Kidney (tissue), 14 donors: ENCODE results near the gene PLAC1. TPM values are rescaled to one million over a fixed set of nuclear protein-coding genes. Genes with fewer than 3 reads are reported as not detected.

Source experiments
- DNase-seq, 5 donors: peaks; one replicate each; pipeline ENCODE4 v3.0.0-alpha.2; 2013 to 2020
- FAIRE-seq: peaks from 2 replicates; lab custom pipeline; 2012; peaks lifted over from hg19 to GRCh38; lab: Jason Lieb, UNC
- H3K27ac ChIP-seq, 2 donors: one replicate each; pipeline ENCODE4 v1.7.0; 2013; ENCODE audit warnings: low read depth in 2 of 2, low read length in 2 of 2, inconsistent platforms in 1 of 2
- H3K27me3 ChIP-seq: one replicate; pipeline ENCODE4 v1.7.1; 2013; ENCODE audit warnings: low read length, inconsistent platforms; ENCODE audit not compliant: control insufficient read depth, insufficient read depth
- H3K36me3 ChIP-seq, 3 donors: one replicate each; pipeline versions ENCODE4 v1.7.0 to v1.7.1; 2013; ENCODE audit warnings: low read length in 3 of 3, control low read depth in 1 of 3, inconsistent platforms in 1 of 3; ENCODE audit not compliant: insufficient read depth in 3 of 3, control insufficient read depth in 2 of 3
- H3K4me1 ChIP-seq, 3 donors: one replicate each; pipeline versions ENCODE4 v1.7.0 to v1.7.1; 2013; ENCODE audit warnings: low read length in 3 of 3, inconsistent platforms in 1 of 3, low read depth in 1 of 3; ENCODE audit not compliant: control insufficient read depth in 2 of 3, insufficient read depth in 2 of 3
- H3K4me3 ChIP-seq, 3 donors: one replicate each; pipeline versions ENCODE4 v1.7.0 to v1.8.1; 2013; ENCODE audit warnings: low read length in 3 of 3, control low read depth in 1 of 3, inconsistent platforms in 1 of 3
- H3K9ac ChIP-seq, 3 donors: one replicate each; pipeline versions ENCODE4 v1.7.0 to v1.7.1; 2013; ENCODE audit warnings: low read length in 3 of 3, control low read depth in 1 of 3, inconsistent platforms in 1 of 3
- H3K9me3 ChIP-seq, 3 donors: one replicate each; pipeline versions ENCODE4 v1.7.0 to v1.7.1; 2013; ENCODE audit warnings: low read length in 3 of 3, control low read depth in 1 of 3, inconsistent platforms in 1 of 3; ENCODE audit not compliant: control insufficient read depth in 2 of 3, insufficient read depth in 1 of 3
- intact Hi-C: fragments of 100-400 bp; cut with DNase I; formaldehyde crosslinking; loops from one replicate; pipeline ENCODE4 v1.11.1; 2022
- polyA plus RNA-seq: library from polyadenylated mRNA; stranded (reverse); fragments of 350-450 nt; fragmentation: Illumina TruSeq; extraction: RNeasy Lipid Tissue Mini Kit (QIAGEN cat#74804); gene quantifications from one replicate; pipeline ENCODE4 v1.2.3, GENCODE V29; 2014; ENCODE audit warnings: low read depth, low replicate concordance; ENCODE audit not compliant: insufficient read depth
- total RNA-seq: library from RNA; stranded (reverse); fragmentation: NEBNext Ultra II Directional; extraction: Animal tissue kit (Norgen Biotek cat#: 25700); gene quantifications from one replicate; pipeline ENCODE4 v1.2.1, GENCODE V29; 2021
- TF ChIP-seq, protein P1 (sequence below): IDR thresholded peaks from 3 replicates; pipeline ENCODE4 v1.5.1; 2012; ENCODE audit warnings: mild to moderate bottlenecking, moderate library complexity, borderline replicate concordance; ENCODE audit not compliant: insufficient read depth; ENCODE audit errors: extremely low read depth
- donor health status: control.
- donor health status: control.
- donor health status: control.
- donor health status: control.
- donor health status: control.
- donor health status: DM: yes; HTN: yes; CAD: no.
- donor health status: Normal renal cell carcinoma (clear cell type).

The PLAC1 gene
- total and polyA plus RNA-seq, 2 donors from 2014 or later: not detected

DNA sequence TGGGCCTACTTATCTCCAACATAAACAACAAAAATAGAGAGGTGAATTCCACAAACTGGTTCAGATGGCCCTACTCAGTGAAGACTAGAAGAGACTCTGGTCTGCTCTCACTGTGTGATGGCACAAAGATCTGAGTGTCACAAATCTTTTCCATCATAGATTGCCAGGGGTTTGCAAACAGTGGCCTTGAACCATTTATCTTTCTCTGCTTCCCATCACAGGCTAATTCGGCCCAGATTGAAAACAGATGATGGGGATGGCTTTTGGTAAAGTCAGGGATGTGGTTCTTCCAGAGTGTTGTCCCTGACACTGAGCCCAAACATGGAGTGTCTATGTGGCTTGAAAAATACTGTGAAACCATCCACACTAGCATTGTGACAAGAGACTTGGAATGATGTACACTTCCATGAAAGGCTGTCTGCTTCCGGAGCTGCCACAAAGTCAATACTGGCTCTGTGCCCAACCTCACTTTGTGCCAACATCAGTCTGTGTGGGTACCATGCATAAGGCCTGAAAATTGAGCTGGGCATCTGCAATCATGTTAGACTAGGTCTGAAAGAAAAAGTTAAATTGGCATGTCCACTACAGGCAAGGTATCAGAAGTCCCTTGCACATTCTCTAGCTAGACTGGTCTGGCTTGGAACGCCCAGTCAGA, 25.2 kb upstream of the PLAC1 start:
- no peak overlapping the region for H3K4me3 ChIP-seq
- no peaks in the 10 kb centered on the region for H3K27me3 ChIP-seq
- H3K27ac ChIP-seq: no peak overlapping the region
- TF ChIP-seq, protein P1, sequence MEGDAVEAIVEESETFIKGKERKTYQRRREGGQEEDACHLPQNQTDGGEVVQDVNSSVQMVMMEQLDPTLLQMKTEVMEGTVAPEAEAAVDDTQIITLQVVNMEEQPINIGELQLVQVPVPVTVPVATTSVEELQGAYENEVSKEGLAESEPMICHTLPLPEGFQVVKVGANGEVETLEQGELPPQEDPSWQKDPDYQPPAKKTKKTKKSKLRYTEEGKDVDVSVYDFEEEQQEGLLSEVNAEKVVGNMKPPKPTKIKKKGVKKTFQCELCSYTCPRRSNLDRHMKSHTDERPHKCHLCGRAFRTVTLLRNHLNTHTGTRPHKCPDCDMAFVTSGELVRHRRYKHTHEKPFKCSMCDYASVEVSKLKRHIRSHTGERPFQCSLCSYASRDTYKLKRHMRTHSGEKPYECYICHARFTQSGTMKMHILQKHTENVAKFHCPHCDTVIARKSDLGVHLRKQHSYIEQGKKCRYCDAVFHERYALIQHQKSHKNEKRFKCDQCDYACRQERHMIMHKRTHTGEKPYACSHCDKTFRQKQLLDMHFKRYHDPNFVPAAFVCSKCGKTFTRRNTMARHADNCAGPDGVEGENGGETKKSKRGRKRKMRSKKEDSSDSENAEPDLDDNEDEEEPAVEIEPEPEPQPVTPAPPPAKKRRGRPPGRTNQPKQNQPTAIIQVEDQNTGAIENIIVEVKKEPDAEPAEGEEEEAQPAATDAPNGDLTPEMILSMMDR: no peak
- no peak for FAIRE-seq
- H3K9me3 ChIP-seq: no peaks in the 10 kb centered on the region
- DNase-seq: no peak
- intact Hi-C loops: no loop called here
- no peak overlapping the region for H3K9ac ChIP-seq
- H3K36me3 ChIP-seq: no peaks in the 10 kb centered on the region
- H3K4me1 ChIP-seq: no peaks in the 10 kb centered on the region

DNA sequence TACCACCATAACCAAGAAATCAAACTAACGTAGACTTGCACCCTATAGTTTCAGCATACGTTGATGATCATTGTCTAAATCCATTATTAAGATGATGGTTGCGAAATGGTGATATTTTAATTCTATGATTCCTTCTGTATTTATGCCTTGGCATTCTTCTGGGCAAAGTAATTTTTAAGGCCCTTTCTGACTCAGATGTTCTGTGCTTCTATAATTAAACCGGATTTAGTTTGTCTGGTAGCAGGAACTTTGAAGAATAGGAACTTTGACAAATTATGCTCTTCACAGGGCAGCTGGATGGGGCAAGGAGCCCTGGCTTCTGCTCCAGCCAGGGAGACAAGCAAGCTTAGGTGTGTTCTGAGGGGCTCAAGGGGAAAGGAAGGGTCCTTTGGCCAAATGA, 23.8 kb upstream of the PLAC1 start:
- no peaks in the 10 kb centered on the region for H3K9me3 ChIP-seq
- intact Hi-C loops: no loop called here
- H3K27ac ChIP-seq: no peak overlapping the region
- FAIRE-seq (no peak), DNase-seq (no peak)
- no peak overlapping the region for H3K9ac ChIP-seq
- H3K4me1 ChIP-seq: no peaks in the 10 kb centered on the region
- TF ChIP-seq, protein P1: no peak
- H3K27me3 ChIP-seq: no peaks in the 10 kb centered on the region
- H3K4me3 ChIP-seq: no peak overlapping the region
- H3K36me3 ChIP-seq: no peaks in the 10 kb centered on the region

DNA sequence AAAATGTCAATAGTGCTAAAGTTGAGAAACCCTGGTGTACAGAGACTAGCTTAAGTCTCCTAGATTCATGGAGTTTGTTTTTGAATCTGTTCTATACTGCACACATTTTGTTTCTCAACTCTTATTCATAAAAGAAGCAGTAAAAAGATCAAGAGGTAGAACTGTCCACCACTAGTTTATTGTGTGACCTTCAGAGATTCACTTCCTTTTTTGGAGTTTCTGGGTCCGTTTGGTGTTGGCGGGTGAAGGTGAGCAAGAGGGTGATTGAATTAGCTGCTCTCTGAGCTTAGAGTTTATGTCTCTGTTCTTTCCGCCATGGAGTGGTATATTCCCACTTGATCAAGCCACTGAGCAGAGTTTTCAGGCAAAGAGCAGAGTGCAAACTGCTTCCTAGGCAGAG, 21.4 kb upstream of the PLAC1 start:
- H3K4me1 ChIP-seq: no peaks in the 10 kb centered on the region
- no peak overlapping the region for H3K27ac ChIP-seq
- no peaks in the 10 kb centered on the region for H3K27me3 ChIP-seq
- intact Hi-C loops: no loop called here
- TF ChIP-seq, protein P1: no peak
- H3K9me3 ChIP-seq: no peaks in the 10 kb centered on the region
- no peak overlapping the region for H3K9ac ChIP-seq
- DNase-seq: no peak
- no peak overlapping the region for H3K4me3 ChIP-seq
- no peaks in the 10 kb centered on the region for H3K36me3 ChIP-seq
- FAIRE-seq: no peak

DNA sequence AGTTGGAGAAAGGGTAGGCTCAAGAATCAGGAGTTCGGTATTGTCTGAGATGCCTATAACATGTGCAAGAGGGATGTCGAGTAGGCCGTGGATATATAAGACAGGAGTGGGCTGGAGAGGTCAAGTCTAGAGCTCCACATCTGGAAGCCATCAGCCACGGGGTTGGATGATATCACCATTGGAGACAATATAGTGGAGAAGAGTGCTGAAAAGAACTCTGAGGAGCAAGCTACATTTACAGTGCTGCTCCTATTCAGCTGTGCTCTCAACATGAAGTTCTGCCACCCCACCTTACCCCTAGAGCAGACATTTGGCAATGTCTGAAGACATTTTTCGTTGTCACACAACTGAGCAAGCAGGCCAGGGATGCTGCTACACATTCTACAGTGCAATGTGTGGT, 20.9 kb upstream of the PLAC1 start:
- Histone ChIP-seq H3K27ac (no peak overlapping the region), H3K4me1 (no peaks in the 10 kb centered on the region), H3K9me3 (no peaks in the 10 kb centered on the region), H3K4me3 (no peak overlapping the region), H3K36me3 (no peaks in the 10 kb centered on the region), H3K27me3 (no peaks in the 10 kb centered on the region), H3K9ac (no peak overlapping the region)
- DNase-seq (peak in 1 of 5 donors; percentile 43), FAIRE-seq (no peak)
- TF ChIP-seq, protein P1: no peak
- intact Hi-C loops: no loop called here
